Measurements from ENCODE around the gene RAPGEF2.

DNA sequence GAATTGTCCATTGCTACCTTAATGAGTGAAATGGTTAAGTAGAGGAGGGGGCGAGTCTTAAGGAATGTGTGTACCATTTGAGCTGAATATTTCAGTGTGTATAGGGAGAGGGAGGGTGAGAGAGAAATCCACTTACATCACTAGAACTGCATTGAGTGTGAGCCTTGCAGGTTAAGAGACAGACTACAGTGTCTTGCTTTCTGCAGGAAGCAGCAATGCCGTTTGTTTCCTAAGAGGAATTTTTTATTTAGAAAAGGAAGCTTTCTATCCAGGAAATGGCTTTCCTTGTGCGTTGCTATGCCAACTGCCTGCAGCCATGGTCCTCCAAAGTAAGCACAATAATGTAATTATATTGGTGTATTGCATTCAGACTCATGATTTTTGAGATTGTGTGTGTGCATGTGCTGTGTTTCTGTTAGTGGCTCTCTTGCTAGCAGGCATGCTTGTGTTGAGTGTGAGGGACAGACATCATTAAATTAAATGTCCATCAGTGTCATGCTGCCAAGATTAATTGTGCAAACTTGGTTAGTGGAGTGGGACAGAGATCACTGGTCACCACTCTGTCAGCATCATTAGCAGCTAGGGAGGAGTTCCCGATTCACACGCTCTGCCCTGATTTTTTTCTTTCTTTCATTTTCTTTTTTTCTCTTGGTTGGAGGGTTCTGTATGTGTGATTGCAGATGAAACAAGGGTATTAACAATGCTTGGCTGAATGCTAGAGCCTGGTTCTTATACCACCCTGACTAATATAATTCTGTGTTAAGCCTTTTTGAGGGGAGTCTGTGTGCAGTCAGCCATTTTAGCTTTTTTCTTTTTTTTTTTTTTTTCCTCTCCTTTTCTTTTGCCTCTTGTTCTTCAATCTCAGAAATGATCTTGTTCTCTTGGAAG is 164.3 kb downstream of the RAPGEF2 start:
- TF ChIP-seq CTCF (IDR thresholded peaks at IDR 0.05; ENCODE audit: insufficient read depth, low read length, poor library complexity, severe bottlenecking) (no peak), EZH2phosphoT487 (conservative IDR thresholded peaks at IDR 0.05; ENCODE audit: low read length) (no peak)
